Measurements from ENCODE around the gene IGFBP5.

The IGFBP5 gene

DNA sequence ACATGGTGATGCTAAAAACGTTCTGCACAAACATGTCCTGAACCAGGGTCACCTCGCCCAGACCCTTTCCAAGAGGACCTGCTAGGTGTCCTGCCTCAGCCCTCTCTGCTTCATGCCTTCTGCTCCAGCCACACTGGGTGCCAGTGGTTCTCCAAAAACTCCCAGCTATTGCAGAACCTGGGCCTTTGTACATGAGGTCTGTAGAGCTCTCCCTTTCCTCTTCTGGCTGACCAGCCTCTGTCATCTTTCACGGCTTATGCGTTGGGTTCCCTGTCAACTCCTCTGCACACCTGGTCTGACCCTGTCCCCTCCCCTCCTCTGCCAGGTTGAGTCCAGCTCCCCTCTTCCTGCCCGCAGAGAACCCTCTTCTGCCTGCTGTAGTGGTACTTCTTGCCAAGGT, 35.5 kb upstream of the IGFBP5 start:
- DNase-seq (ENCODE audit: low read depth in 1 of 2, low spot score in 1 of 2): no peak
- no peak overlapping the region for H3K4me3 ChIP-seq (replicated peaks; ENCODE audit: insufficient read depth, low read length)
- H3K27me3 ChIP-seq (ENCODE audit: insufficient read depth, poor library complexity, severe bottlenecking): no peaks in the 10 kb centered on the region
- H3K27ac ChIP-seq (replicated peaks): no peak overlapping the region
- TF ChIP-seq, protein P1, sequence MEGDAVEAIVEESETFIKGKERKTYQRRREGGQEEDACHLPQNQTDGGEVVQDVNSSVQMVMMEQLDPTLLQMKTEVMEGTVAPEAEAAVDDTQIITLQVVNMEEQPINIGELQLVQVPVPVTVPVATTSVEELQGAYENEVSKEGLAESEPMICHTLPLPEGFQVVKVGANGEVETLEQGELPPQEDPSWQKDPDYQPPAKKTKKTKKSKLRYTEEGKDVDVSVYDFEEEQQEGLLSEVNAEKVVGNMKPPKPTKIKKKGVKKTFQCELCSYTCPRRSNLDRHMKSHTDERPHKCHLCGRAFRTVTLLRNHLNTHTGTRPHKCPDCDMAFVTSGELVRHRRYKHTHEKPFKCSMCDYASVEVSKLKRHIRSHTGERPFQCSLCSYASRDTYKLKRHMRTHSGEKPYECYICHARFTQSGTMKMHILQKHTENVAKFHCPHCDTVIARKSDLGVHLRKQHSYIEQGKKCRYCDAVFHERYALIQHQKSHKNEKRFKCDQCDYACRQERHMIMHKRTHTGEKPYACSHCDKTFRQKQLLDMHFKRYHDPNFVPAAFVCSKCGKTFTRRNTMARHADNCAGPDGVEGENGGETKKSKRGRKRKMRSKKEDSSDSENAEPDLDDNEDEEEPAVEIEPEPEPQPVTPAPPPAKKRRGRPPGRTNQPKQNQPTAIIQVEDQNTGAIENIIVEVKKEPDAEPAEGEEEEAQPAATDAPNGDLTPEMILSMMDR (IDR thresholded peaks at IDR 0.05; ENCODE audit: insufficient read depth, low read length): no peak
- TF ChIP-seq, protein P2, sequence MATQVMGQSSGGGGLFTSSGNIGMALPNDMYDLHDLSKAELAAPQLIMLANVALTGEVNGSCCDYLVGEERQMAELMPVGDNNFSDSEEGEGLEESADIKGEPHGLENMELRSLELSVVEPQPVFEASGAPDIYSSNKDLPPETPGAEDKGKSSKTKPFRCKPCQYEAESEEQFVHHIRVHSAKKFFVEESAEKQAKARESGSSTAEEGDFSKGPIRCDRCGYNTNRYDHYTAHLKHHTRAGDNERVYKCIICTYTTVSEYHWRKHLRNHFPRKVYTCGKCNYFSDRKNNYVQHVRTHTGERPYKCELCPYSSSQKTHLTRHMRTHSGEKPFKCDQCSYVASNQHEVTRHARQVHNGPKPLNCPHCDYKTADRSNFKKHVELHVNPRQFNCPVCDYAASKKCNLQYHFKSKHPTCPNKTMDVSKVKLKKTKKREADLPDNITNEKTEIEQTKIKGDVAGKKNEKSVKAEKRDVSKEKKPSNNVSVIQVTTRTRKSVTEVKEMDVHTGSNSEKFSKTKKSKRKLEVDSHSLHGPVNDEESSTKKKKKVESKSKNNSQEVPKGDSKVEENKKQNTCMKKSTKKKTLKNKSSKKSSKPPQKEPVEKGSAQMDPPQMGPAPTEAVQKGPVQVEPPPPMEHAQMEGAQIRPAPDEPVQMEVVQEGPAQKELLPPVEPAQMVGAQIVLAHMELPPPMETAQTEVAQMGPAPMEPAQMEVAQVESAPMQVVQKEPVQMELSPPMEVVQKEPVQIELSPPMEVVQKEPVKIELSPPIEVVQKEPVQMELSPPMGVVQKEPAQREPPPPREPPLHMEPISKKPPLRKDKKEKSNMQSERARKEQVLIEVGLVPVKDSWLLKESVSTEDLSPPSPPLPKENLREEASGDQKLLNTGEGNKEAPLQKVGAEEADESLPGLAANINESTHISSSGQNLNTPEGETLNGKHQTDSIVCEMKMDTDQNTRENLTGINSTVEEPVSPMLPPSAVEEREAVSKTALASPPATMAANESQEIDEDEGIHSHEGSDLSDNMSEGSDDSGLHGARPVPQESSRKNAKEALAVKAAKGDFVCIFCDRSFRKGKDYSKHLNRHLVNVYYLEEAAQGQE (IDR thresholded peaks at IDR 0.05; ENCODE audit: insufficient replicate concordance, low read depth): no peak
- TF ChIP-seq SPI1 (IDR thresholded peaks at IDR 0.05; ENCODE audit: borderline replicate concordance, low read depth) (no peak), GABPA (IDR thresholded peaks at IDR 0.05; ENCODE audit: low read depth) (no peak), POLR2AphosphoS5 (IDR thresholded peaks at IDR 0.05; ENCODE audit: low read depth) (no peak)

DNA sequence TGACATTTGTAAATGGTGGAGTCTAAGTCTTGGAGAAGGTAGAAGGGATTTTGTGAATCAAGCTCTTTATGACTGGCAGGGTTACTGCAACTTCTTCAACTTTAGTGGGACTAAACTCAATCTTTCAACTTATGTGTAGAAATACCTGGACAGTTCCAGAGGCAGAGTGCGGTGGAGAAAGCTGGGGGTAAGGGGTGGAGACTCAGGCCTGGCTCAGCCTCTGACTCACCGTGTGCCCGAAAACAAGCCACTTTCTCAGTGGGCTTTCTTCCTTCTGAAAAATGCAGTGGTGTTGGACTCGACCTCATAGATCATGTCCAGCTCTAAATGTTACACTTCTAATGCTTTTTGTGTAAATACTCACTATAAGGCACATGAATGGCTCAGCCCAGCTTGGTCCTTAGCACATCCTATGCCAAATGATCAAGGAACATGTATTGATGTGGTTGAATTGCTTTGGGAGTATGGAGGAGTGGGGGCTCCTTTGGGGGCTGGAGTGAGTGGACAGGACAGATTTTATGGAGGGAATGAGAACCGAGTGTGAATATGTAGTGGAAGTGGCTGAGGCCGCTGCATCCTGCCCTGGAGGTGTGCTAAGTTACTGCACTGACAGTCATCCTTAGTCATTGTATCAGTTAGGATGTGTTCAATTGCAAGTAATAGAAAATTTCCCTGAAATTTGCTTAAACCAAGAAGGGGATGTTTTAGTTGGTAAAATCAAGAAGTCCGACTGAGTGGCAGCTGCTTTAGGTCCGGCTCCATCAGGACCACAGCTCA, 32.2 kb upstream of the IGFBP5 start:
- no peak for DNase-seq (ENCODE audit: low read depth in 1 of 2, low spot score in 1 of 2)
- Histone ChIP-seq H3K4me3 (replicated peaks; ENCODE audit: insufficient read depth, low read length) (no peak overlapping the region), H3K27ac (replicated peaks) (no peak overlapping the region), H3K27me3 (ENCODE audit: insufficient read depth, poor library complexity, severe bottlenecking) (no peaks in the 10 kb centered on the region)
- TF ChIP-seq, protein P2 (IDR thresholded peaks at IDR 0.05; ENCODE audit: insufficient replicate concordance, low read depth): no peak

DNA sequence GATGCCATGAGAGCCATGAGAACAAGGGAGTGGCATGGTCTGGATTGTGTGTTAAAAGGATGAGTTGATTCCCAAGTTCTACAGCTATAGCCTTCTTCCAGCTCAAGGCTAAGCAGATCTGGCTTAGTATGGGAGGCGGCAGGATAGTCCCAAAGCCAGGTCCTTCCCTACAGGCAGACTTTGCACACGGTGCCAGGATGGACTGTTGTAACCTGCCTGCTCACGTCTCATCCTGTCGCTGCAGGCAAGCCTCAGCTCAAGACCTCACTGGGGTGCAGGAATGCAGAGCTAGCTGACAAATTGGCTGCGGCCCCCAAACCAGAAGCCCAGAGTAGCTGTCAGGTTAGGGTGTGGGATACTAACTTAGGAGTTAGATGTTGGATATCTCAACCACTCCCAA, 28.8 kb upstream of the IGFBP5 start:
- no peak for DNase-seq (ENCODE audit: low read depth in 1 of 2, low spot score in 1 of 2)
- TF ChIP-seq, protein P1 (IDR thresholded peaks at IDR 0.05; ENCODE audit: insufficient read depth, low read length): no peak
- TF ChIP-seq GABPA (IDR thresholded peaks at IDR 0.05; ENCODE audit: low read depth) (no peak), SPI1 (IDR thresholded peaks at IDR 0.05; ENCODE audit: borderline replicate concordance, low read depth) (no peak), POLR2AphosphoS5 (IDR thresholded peaks at IDR 0.05; ENCODE audit: low read depth) (no peak)
- TF ChIP-seq, protein P2 (IDR thresholded peaks at IDR 0.05; ENCODE audit: insufficient replicate concordance, low read depth): no peak
- H3K27ac ChIP-seq (replicated peaks): no peak overlapping the region

More for the DNA sequence above, 28.8 kb upstream of the IGFBP5 start:
- Histone ChIP-seq H3K27me3 (ENCODE audit: insufficient read depth, poor library complexity, severe bottlenecking) (no peaks in the 10 kb centered on the region), H3K4me3 (replicated peaks; ENCODE audit: insufficient read depth, low read length) (no peak overlapping the region)
